GM12878 (cell line): ENCODE measurements around the gene EED. TPM values are rescaled to one million over a fixed set of nuclear protein-coding genes. Genes with fewer than 3 reads are reported as not detected.

Experiments
- ATAC-seq: fragments of 200-7000 bp; cut with Tn5 transposase; 3 replicates; pipeline ENCODE4 v1.9.1; 2020; ENCODE audit warnings: mild to moderate bottlenecking, moderate library complexity
- BruUV-seq: library from RNA; stranded (reverse); fragments of 400-500 nt; replicated peaks from 2 replicates; lab custom pipeline; 2021; lab: Mats Ljungman, UMichigan
- CTCF ChIA-PET: fragments of 300-600 bp; sonication (Branson Sonifier 250); formaldehyde crosslinking; extraction: SDS; loops from one replicate; lab custom pipeline; 2021; ENCODE audit warnings: inconsistent platforms; lab: Yijun Ruan, JAX
- POLR2A ChIA-PET: fragments of 350-600 bp; formaldehyde crosslinking; extraction: SDS; loops from one replicate; lab custom pipeline; 2021; ENCODE audit warnings: inconsistent platforms; lab: Charles Lee
- RAD21 ChIA-PET: fragments of 300-600 bp; sonication (Branson Sonifier 250); formaldehyde crosslinking; loops from one replicate; lab custom pipeline; 2023; ENCODE audit warnings: antibody characterized with exemption; ENCODE audit not compliant: unreplicated experiment; lab: Charles Lee
- SMC1A ChIA-PET: fragments of 300-600 bp; sonication (Branson Sonifier 250); formaldehyde crosslinking; loops from one replicate; lab custom pipeline; 2023; ENCODE audit not compliant: unreplicated experiment, uncharacterized antibody; lab: Charles Lee
- DNase-seq: peaks from one replicate; pipeline ENCODE4 v3.0.0-alpha.2; 2011; ENCODE audit warnings: low read depth, low spot score
- FAIRE-seq: peaks from 3 replicates; lab custom pipeline; 2011; peaks lifted over from hg19 to GRCh38; lab: Jason Lieb, UNC
- H2AFZ ChIP-seq: 2 replicates; pipeline ENCODE4 v1.6.0; 2011; ENCODE audit warnings: low read depth, low read length, control low read depth; ENCODE audit not compliant: control insufficient read depth
- H3K27ac ChIP-seq: 2 replicates; pipeline ENCODE4 v1.5.1; 2011; ENCODE audit warnings: control low read depth; ENCODE audit not compliant: control insufficient read depth, insufficient read depth
- H3K27me3 ChIP-seq, 2 experiments: replicated peaks in 1 of 2; 2 replicates each; pipeline versions ENCODE4 v1.6.0 to v1.6.1; 2011; ENCODE audit warnings: low read length in 1 of 2; ENCODE audit not compliant: control insufficient read depth in 2 of 2, insufficient read depth in 2 of 2
- H3K36me3 ChIP-seq, 2 experiments: 2 replicates each; pipeline ENCODE4 v1.5.1; 2011; ENCODE audit warnings: low read length in 1 of 2; ENCODE audit not compliant: control insufficient read depth in 2 of 2, insufficient read depth in 2 of 2
- H3K4me1 ChIP-seq: 2 replicates; pipeline ENCODE4 v1.6.1; 2011; ENCODE audit warnings: mild to moderate bottlenecking, low read length, moderate library complexity, mixed read lengths; ENCODE audit not compliant: control insufficient read depth, insufficient read depth
- H3K4me2 ChIP-seq: 2 replicates; pipeline ENCODE4 v1.6.0; 2011; ENCODE audit warnings: control low read depth; ENCODE audit not compliant: control insufficient read depth, insufficient read depth
- H3K4me3 ChIP-seq: fragments of 200-600 bp; sonication (generic); 2 replicates; pipeline ENCODE4 v1.5.1; 2016
- H3K79me2 ChIP-seq: 2 replicates; pipeline ENCODE4 v1.6.0; 2011; ENCODE audit warnings: low read length; ENCODE audit not compliant: control insufficient read depth, insufficient read depth
- H3K9ac ChIP-seq: 2 replicates; pipeline ENCODE4 v1.8.0; 2011; ENCODE audit warnings: low read length, control low read depth, mixed read lengths; ENCODE audit not compliant: control insufficient read depth, insufficient read depth
- H3K9me3 ChIP-seq: replicated peaks from 3 replicates; pipeline ENCODE4 v1.5.1; 2011; ENCODE audit warnings: mild to moderate bottlenecking, low read length; ENCODE audit not compliant: control insufficient read depth, insufficient read depth
- H4K20me1 ChIP-seq: 2 replicates; pipeline ENCODE4 v1.6.0; 2011; ENCODE audit not compliant: control insufficient read depth, insufficient read depth
- CEBPB ChIP-seq, 2 experiments: fragments of 150-350 bp in 1 of 2; IDR thresholded peaks; 2 replicates each; pipeline ENCODE4 v1.6.1; 2012 to 2014; ENCODE audit warnings: low read depth in 2 of 2, low read length in 2 of 2, borderline replicate concordance in 1 of 2, inconsistent platforms in 1 of 2
- JUNB ChIP-seq: IDR thresholded peaks from 2 replicates; pipeline ENCODE4 v1.6.1; 2016; ENCODE audit warnings: antibody characterized with exemption, mild to moderate bottlenecking
- PAX5 ChIP-seq: IDR thresholded peaks from 2 replicates; pipeline ENCODE4 v1.6.1; 2011; ENCODE audit warnings: low read depth, low read length, borderline replicate concordance
- RBBP5 ChIP-seq: fragments of 200-600 bp; sonication (generic); conservative IDR thresholded peaks from 2 replicates; pipeline ENCODE4 v1.6.1; 2016
- RCOR1 ChIP-seq: conservative IDR thresholded peaks from 2 replicates; pipeline ENCODE4 v1.6.1; 2012; ENCODE audit warnings: low read depth, low read length, improper control_type of control experiment
- STAT1 ChIP-seq: fragments of 450-650 bp; conservative IDR thresholded peaks from 2 replicates; pipeline ENCODE4 v1.6.1; 2014; ENCODE audit warnings: antibody characterized with exemption, mild to moderate bottlenecking
- TBL1XR1 ChIP-seq: IDR thresholded peaks from 2 replicates; pipeline ENCODE4 v1.6.1; 2012; ENCODE audit warnings: low read depth, low read length, improper control_type of control experiment
- in situ Hi-C: fragments of 300-500 bp; cut with MboI; formaldehyde crosslinking; loops from 9 replicates; pipeline ENCODE4 v1.14.3; 2018; ENCODE audit warnings: mixed read lengths
- intact Hi-C: fragments of 100-400 bp; cut with micrococcal nuclease; formaldehyde crosslinking; loops from one replicate; pipeline ENCODE4 v1.14.2; 2022; ENCODE audit not compliant: unreplicated experiment
- polyA plus RNA-seq, 11 experiments: library from polyadenylated mRNA; depleted of rRNA in 4 of 11; unstranded in 6 of 11; stranded (reverse) in 5 of 11; fragments of >200 nt; fragmentation: Nextera tagmentation in 4 of 11; fragmentation: Illumina TruSeq in 1 of 11; extraction: Ambion mirVana in 4 of 11; extraction: Trizol in 1 of 11; gene quantifications; 1 replicate in 1 of 11; 2 replicates in 10 of 11; pipeline versions ENCODE4 v1.2.1 to v1.2.3, GENCODE V29; 2011 to 2016; ENCODE audit warnings: inconsistent platforms in 2 of 11, missing spikeins in 2 of 11, low read depth in 1 of 11
- total RNA-seq, 4 experiments: library from RNA; depleted of rRNA in 3 of 4; stranded (reverse); fragments of >200 nt in 3 of 4; fragmentation: Illumina TruSeq in 1 of 4; extraction: Trizol in 1 of 4; gene quantifications; 2 replicates each; pipeline versions ENCODE4 v1.2.1 to v1.2.3, GENCODE V29; 2013 to 2021
- TF ChIP-seq, protein P1 (sequence below): fragments of 450-650 bp; IDR thresholded peaks from 2 replicates; pipeline ENCODE4 v1.6.1; 2014; ENCODE audit warnings: mild to moderate bottlenecking

Gene EED
- total and polyA plus RNA-seq, 10 of the 15 experiments (the other 5 are each of a cell fraction or from before 2014, with no cell fraction given) = 41.5 to 140 (median 72.2) TPM

DNA sequence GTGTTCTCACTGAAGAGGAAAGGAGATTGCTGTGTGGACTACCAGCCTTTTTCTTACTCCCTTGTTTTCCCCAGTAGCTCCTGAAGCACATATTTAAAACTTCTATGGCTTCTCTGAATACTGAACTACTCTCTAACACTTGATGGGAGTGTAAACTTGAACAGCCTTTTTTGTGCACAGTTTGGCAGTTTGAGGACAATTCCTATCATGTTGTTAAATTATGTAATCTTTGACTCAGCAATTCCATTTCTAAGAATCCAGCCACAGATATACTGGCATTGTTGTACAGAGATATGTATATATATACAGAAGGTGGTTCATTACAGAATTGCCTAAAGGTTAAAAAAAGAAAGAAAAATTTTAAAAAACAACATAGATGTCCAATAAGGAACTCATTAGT is 47.1 kb upstream of the EED start (continued):
- TF ChIP-seq PAX5 = no peak

DNA sequence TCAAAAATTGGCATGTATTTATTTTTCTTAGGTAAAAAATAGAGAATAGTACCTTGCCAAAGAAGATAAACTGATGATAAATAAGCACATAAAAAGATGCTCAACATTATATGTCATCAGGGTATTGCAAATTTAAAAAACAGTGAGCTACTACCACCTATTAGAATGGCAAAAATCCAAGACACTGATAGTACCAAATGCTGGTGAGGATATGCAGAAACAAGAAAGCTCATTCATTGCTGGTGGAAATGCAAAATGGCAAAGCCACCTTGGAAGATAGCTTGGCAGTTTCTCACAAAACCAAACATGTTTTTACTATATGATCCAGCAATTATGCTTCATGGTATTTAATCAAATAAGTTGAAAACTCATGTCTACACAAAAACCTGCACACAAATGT is 46.4 kb upstream of the EED start:
- no peak overlapping the region for H3K9ac ChIP-seq

More for the DNA sequence above, 46.4 kb upstream of the EED start:
- Histone ChIP-seq H4K20me1 (no peaks in the 10 kb centered on the region), H3K36me3 (no peaks in the 10 kb centered on the region), H3K9me3 (no peaks in the 10 kb centered on the region), H3K27ac (no peak overlapping the region), H3K27me3 (no peaks in the 10 kb centered on the region), H2AFZ (no peak overlapping the region), H3K4me2 (no peak overlapping the region), H3K79me2 (no peaks in the 10 kb centered on the region), H3K4me1 (peaks cover 15% of the 10 kb centered on the region), H3K4me3 (no peak overlapping the region)
- RAD21 ChIA-PET = interaction anchor here (1.0 to 8.2 kb wide), 3 partner anchors 130 to 156 kb away, joined by 3 to 64 read pairs (median 5); partner anchors contain the start of gene PICALM
- TF ChIP-seq STAT1 (no peak), PAX5 (no peak), RCOR1 (no peak), CEBPB (IDR thresholded peaks at IDR 0.05; ENCODE audit: borderline replicate concordance in 1 of 2, low read depth in 2 of 2, low read length in 2 of 2) (no peak), JUNB (no peak), RBBP5 (no peak), TBL1XR1 (no peak)
- TF ChIP-seq, protein P1, sequence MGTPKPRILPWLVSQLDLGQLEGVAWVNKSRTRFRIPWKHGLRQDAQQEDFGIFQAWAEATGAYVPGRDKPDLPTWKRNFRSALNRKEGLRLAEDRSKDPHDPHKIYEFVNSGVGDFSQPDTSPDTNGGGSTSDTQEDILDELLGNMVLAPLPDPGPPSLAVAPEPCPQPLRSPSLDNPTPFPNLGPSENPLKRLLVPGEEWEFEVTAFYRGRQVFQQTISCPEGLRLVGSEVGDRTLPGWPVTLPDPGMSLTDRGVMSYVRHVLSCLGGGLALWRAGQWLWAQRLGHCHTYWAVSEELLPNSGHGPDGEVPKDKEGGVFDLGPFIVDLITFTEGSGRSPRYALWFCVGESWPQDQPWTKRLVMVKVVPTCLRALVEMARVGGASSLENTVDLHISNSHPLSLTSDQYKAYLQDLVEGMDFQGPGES = no peak
- in situ Hi-C loops = no loop called here
- POLR2A ChIA-PET = no interaction called here
- CTCF ChIA-PET = interaction anchor here (0.7 to 2.1 kb wide), 7 partner anchors 14 to 158 kb away, joined by 3 to 9 read pairs (median 3); no protein-coding TSS in a partner anchor
- DNase-seq (no peak), FAIRE-seq (no peak), ATAC-seq (no peak)
- SMC1A ChIA-PET = interaction anchor here (1.0 to 7.9 kb wide), 8 partner anchors 9 to 235 kb away, joined by 3 to 126 read pairs (median 4); no protein-coding TSS in a partner anchor
- intact Hi-C loops = no loop called here
- BruUV-seq = no TSS peak
